Measurements from ENCODE around the gene FHAD1.

Gene FHAD1

GRCh38 chr1:15276691-15277446 is 29.8 kb downstream of the FHAD1 start:
- in situ Hi-C loops (cut with HindIII; ENCODE audit: low pct_unique_long_range_greater_than_20kb, low sequenced_read_pairs): no loop called here
- no peak for TF ChIP-seq JUND (IDR thresholded peaks at IDR 0.05; ENCODE audit: low read depth)
- no peak for DNase-seq (ENCODE audit: low read depth in 1 of 2, low spot score in 1 of 2)

DNA sequence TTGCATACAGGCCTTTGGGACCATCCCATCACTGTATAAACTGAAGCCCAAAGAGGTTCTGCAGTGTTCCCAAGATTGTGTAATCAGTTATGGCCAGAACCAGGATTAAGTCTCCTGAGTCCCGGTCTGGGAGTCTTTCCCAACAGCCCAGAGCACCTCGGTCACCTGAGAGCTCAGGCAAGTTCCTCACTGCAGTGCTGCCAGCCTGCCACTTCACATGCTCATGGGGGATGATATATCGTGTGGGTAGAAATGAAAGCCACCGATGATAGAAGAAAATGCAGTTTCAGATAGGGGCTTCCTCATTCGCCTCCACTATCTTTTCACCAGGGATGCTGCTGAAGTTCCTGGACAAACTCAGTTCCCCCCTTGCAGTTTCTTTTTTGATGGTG is 30.4 kb downstream of the FHAD1 start:
- DNase-seq (ENCODE audit: low read depth in 1 of 2, low spot score in 1 of 2): no peak
- TF ChIP-seq JUND (IDR thresholded peaks at IDR 0.05; ENCODE audit: low read depth): no peak
- in situ Hi-C loops (cut with HindIII; ENCODE audit: low pct_unique_long_range_greater_than_20kb, low sequenced_read_pairs): no loop called here

DNA sequence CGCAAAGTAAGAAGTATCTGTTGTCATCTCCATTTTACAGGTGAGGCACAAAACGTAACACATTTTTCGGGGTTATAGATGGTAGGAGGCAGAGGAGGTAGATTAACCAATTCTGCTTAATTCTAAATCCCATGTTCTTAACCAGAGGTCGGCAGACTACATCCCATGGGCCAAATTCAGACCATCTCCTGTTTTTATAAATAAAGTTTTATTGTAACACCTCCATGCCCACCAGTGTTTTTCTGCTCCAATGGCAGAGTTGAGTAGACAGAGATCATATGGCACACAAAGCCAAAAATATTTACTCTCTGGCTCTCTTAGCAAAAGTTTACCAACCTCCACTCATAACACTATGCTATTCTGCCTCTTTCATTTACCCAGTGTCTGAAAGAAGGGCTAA is 30.9 kb downstream of the FHAD1 start:
- no peak for DNase-seq (ENCODE audit: low read depth in 1 of 2, low spot score in 1 of 2)
- no peak for TF ChIP-seq JUND (IDR thresholded peaks at IDR 0.05; ENCODE audit: low read depth)
- in situ Hi-C loops (cut with HindIII; ENCODE audit: low pct_unique_long_range_greater_than_20kb, low sequenced_read_pairs): no loop called here

DNA sequence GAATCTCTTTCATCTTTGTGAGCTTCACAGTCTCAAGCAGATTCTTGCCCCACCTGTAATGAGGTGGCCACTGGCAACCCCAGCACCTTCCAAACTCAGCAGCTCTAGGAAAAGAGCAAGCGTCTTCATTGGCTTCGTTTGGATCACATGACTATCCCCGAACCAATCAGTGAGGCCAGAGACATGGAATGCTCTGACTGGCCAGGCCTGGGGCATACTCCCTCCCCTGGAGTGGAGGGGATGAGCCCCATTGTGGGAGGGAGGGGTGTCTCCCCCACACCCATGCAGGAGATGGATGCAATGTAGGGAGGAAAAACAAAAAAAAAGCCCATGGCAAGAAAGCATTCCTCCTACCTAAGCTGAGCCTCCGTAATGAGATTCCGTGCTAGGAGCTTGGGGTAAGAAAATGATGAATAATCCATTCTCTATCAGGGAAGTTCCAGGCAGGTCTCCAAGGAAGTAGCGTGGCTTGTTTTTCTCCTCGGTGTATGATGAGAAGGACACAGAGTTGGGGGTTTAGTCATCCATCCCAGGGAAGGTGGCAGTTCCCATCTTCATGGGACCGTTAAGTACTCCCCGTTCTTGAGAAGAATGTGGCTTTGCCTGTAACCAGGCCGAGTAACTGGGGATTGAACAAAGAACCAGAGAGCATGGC is 32.7 kb downstream of the FHAD1 start:
- DNase-seq (ENCODE audit: low read depth in 1 of 2, low spot score in 1 of 2): peak in 1 of 2 experiments; percentile 9
- TF ChIP-seq JUND (IDR thresholded peaks at IDR 0.05; ENCODE audit: low read depth): no peak
- in situ Hi-C loops (cut with HindIII; ENCODE audit: low pct_unique_long_range_greater_than_20kb, low sequenced_read_pairs): no loop called here

DNA sequence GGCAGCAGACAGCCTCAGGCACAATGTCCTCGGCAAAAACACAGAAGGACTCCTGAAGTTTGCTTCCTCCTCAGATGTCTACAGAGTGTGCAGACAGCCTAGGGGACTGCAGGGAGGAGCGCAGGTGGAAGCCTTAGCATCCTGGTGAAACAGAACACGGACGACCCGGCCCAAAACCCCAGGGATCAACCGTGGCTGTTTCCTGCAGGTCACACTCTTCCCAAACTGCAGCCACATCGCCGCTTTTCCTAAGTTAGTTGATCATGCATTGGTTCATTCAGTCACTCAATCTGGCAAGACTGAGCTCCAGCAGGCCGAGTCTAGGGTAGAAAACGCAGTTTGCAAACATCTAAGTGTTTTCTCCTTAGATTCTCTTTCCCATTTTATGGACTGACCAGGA is 33.4 kb downstream of the FHAD1 start:
- no peak for DNase-seq (ENCODE audit: low read depth in 1 of 2, low spot score in 1 of 2)
- no peak for TF ChIP-seq JUND (IDR thresholded peaks at IDR 0.05; ENCODE audit: low read depth)
- in situ Hi-C loops (cut with HindIII; ENCODE audit: low pct_unique_long_range_greater_than_20kb, low sequenced_read_pairs): no loop called here

DNA sequence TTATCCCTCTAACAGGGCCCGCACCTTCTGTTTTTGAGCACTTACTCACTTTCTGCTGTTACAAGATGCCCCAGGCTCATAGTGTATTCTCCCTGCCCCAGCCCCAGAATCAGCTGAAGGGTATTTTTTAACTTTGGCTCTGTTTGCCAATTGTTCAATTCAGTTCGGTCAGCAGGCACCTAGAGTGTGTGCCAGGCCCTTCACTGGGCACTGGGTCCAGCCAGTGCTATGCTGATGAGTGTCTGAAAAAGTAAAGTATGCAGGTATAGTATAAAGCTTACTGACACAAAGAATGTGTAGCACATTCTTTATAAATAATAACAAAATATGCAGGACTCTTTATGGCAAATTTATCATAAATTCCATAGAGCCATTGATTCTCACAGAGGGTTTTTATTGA is 35.0 kb downstream of the FHAD1 start:
- DNase-seq (ENCODE audit: low read depth in 1 of 2, low spot score in 1 of 2): no peak
- in situ Hi-C loops (cut with HindIII; ENCODE audit: low pct_unique_long_range_greater_than_20kb, low sequenced_read_pairs): no loop called here
- TF ChIP-seq JUND (IDR thresholded peaks at IDR 0.05; ENCODE audit: low read depth): no peak

GRCh38 chr1:15282810-15283474 is 35.9 kb downstream of the FHAD1 start:
- in situ Hi-C loops (cut with HindIII; ENCODE audit: low pct_unique_long_range_greater_than_20kb, low sequenced_read_pairs): no loop called here
- TF ChIP-seq JUND (IDR thresholded peaks at IDR 0.05; ENCODE audit: low read depth): no peak
- no peak for DNase-seq (ENCODE audit: low read depth in 1 of 2, low spot score in 1 of 2)

GRCh38 chr1:15283526-15283925 is 36.5 kb downstream of the FHAD1 start:
- TF ChIP-seq JUND (IDR thresholded peaks at IDR 0.05; ENCODE audit: low read depth): no peak
- peak in 1 of 2 experiments; percentile 22 for DNase-seq (ENCODE audit: low read depth in 1 of 2, low spot score in 1 of 2)
- in situ Hi-C loops (cut with HindIII; ENCODE audit: low pct_unique_long_range_greater_than_20kb, low sequenced_read_pairs): no loop called here

GRCh38 chr1:15286452-15286851 is 39.4 kb downstream of the FHAD1 start:
- no peak for DNase-seq (ENCODE audit: low read depth in 1 of 2, low spot score in 1 of 2)
- in situ Hi-C loops (cut with HindIII; ENCODE audit: low pct_unique_long_range_greater_than_20kb, low sequenced_read_pairs): no loop called here
- TF ChIP-seq JUND (IDR thresholded peaks at IDR 0.05; ENCODE audit: low read depth): no peak

DNA sequence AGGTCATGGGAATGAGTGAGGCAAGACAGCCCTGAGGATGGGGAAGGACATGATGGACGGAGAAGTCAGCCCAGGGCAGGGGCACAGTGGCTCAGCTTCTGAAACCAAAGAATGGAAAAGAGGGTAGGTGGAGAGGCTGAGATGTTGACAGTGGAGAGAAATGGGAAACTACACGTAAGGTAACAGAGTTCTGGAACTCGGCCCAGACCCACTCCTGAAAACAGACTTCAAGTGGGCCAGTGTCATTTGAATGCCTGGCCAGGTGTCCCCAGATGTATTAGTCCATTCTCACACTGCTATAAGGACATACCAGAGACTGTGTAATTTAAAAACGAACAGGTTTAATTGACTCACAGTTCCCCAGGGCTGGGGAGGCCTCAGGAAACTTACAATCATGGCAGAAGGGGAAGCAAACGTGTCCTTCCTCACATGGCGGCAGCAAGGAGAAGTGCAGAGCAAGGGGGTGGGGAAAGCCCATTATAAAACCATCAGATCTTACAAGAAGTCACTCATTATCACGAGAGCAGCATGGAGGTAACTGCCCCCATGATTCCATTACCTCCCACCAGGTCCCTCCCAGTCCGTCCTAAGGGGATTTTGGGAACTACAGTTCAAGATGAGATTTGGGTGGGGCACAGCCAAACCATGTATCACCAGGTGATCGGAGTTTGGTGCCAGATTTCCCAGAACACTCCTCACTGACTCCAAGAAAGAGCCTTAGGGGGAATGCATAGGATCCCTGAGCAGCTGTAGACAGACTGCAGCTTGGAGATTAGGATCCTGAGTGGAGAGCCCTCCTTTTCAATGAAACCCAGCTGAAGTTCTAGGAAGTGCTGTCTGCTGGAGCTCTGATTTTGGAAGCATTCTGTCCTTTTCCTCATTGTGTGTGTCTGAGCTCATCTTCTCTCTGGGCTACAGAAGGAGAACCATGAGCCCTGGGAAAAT is 40.3 kb downstream of the FHAD1 start:
- in situ Hi-C loops (cut with HindIII; ENCODE audit: low pct_unique_long_range_greater_than_20kb, low sequenced_read_pairs): no loop called here
- no peak for TF ChIP-seq JUND (IDR thresholded peaks at IDR 0.05; ENCODE audit: low read depth)

DNA sequence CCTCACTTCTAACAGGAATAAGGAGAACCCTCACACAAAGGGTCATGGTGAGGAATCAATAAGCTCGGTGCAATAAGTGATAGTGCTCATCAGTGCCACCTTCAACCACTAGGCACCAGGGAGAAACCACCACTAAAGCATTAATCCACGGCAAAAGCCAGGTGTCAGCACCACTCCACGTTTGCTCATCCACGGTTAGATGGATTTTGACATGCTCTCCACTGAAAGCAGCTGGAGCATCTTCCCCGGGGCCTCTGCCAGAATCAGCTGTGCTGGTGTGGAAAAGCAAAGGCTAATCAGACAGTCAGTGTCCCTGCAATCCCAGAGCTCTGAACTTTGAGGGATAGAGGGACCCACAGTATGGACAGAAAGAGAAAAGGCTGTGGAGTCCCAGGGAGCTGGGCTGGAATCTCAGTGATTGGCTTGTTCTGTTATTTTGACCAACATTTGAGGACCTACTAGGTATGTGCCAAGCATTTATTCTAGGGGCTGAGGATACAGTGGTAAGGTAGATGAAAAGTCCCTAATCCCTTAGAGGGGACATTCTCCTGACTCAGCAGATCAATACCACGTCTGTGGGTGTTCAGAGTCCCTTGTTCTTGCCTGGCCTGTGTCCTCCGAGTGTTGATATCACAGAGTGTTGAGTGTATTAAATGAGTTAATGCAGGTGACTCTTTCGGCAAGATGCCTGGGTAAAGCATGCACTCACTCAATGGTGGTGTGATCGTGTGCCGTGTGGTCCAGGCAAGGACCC is 41.3 kb downstream of the FHAD1 start:
- peak in 1 of 2 experiments; percentile 37 for DNase-seq (ENCODE audit: low read depth in 1 of 2, low spot score in 1 of 2)
- in situ Hi-C loops (cut with HindIII; ENCODE audit: low pct_unique_long_range_greater_than_20kb, low sequenced_read_pairs): no loop called here
- TF ChIP-seq JUND (IDR thresholded peaks at IDR 0.05; ENCODE audit: low read depth): no peak

More for the DNA sequence above, 40.3 kb downstream of the FHAD1 start:
- no peak for DNase-seq (ENCODE audit: low read depth in 1 of 2, low spot score in 1 of 2)
